ENCODE measurements around the gene NDUFAF8.

Gene NDUFAF8

GRCh38 chr17:81288715-81289114 lies 49.6 kb downstream of the NDUFAF8 start:
- DNase-seq: no peak

- DNase-seq: no peak
These were observed 50.5 kb downstream of the NDUFAF8 start for GRCh38 chr17:81289627-81290026.

DNA sequence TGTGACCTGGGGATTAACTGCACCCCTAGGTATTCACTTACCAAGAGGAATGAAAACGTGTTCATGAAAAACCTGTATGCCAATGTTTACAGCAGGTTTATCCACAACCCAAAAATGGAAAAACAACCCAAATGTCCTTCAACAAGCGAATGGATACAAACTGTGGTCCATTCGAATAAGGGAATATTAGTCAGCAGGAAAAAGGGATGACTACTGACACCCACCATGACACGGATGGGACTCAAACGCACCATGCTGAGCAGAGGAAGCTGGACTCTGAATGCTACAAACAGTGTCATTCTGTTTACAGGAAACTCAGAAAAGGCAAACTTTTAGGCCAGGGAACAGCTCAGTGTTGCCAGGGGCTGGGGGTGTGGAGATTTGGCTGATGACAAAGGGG lies 51.1 kb downstream of the NDUFAF8 start:
- DNase-seq: no peak
